Peyer's patch (tissue), 4 donors: ENCODE measurements around the gene NCKAP5.

Source experiments
- CTCF ChIP-seq, 6 experiments: fragments of 450-650 bp in 4 of 6; fragments of 200-600 bp in 2 of 6; sonication (generic) in 1 of 6; IDR thresholded peaks; one replicate each; pipeline ENCODE4 v1.5.1; 2017 to 2019; ENCODE audit warnings: antibody characterized with exemption in 6 of 6, mild to moderate bottlenecking in 3 of 6, moderate library complexity in 1 of 6
- POLR2A ChIP-seq, 2 donors: fragments of 450-650 bp; IDR thresholded peaks; one replicate each; pipeline ENCODE4 v1.5.1; 2017; ENCODE audit warnings: antibody characterized with exemption in 2 of 2, mild to moderate bottlenecking in 2 of 2, moderate library complexity in 2 of 2

- TF ChIP-seq CTCF (IDR thresholded peaks at IDR 0.05) (no peak), POLR2A (IDR thresholded peaks at IDR 0.05) (no peak)
These were observed 897.6 kb downstream of the NCKAP5 start for GRCh38 chr2:132670496-132671150.
